ENCODE measurements around the gene RPS15.

The RPS15 gene

DNA sequence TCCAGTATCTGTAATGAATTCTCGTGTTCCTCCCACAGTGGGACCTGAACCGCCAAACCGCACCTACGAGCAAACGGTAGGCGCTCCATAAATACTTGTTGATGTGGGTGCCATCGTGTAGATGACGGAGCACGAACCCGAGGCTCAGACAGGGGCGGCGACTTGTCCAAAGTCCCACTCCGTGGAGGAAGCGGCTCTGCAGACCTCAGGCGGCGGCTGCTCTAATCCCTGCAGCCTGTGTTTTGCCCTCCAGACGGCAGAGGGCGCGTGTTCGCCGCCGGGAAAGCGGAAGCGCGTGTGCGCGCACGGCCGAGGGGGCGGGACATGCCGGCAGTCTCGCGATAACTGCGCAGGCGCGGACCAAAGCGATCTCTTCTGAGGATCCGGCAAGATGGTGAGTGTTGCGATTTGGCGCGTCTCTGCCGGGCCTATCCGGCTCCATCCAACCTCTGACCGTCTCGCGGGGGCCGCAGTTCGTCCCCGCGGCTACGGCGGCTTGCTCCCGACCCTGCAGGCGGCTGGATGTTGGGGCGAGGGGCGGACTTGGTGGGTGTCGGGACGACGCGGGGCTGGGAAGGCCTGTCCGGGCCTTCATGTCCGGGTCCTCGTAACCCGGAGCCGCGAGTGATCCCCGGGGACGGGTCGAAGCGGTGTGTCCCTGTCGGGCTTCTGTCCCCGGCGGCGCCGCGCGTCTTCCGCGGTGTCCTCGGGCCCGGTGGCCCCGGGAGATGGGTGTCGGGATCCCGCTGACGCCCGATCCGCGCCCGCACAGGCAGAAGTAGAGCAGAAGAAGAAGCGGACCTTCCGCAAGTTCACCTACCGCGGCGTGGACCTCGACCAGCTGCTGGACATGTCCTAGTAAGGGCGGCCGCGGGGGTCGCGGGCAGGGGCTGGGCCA is at the start of gene RPS15:
RPS15 (plus strand) TSS at position 362 of the 898 bp plus-strand sequence; CDS start at position 392, 30 bp downstream.
- DNase-seq (ENCODE audit: low read depth), result peak; percentile 97
- TF ChIP-seq, protein P1, sequence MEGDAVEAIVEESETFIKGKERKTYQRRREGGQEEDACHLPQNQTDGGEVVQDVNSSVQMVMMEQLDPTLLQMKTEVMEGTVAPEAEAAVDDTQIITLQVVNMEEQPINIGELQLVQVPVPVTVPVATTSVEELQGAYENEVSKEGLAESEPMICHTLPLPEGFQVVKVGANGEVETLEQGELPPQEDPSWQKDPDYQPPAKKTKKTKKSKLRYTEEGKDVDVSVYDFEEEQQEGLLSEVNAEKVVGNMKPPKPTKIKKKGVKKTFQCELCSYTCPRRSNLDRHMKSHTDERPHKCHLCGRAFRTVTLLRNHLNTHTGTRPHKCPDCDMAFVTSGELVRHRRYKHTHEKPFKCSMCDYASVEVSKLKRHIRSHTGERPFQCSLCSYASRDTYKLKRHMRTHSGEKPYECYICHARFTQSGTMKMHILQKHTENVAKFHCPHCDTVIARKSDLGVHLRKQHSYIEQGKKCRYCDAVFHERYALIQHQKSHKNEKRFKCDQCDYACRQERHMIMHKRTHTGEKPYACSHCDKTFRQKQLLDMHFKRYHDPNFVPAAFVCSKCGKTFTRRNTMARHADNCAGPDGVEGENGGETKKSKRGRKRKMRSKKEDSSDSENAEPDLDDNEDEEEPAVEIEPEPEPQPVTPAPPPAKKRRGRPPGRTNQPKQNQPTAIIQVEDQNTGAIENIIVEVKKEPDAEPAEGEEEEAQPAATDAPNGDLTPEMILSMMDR (IDR thresholded peaks at IDR 0.05; ENCODE audit: low read length, missing control alignments), result peak; percentile 83
- H3K4me3 ChIP-seq (replicated peaks; ENCODE audit: low read depth, low read length), result peak within 1 kb of the TSS; percentile 73

DNA sequence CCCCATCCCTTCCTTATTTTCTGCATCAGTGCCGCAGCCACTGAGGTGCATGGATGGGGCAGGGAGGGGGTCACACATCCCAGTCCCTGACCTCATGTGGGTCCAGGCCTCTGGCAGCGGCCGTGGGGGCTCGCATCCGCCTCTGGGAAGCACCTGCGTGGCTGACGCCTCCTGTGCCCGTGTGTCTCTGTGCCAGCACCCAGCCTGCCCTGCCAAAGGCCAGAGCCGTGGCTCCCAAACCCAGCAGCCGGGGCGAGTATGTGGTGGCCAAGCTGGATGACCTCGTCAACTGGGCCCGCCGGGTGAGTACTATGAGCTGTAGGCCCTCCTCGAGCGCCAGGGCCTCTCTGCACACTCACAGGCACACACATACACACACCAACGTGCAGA is 49.6 kb upstream of the RPS15 start:
- no peak overlapping the region for H3K4me3 ChIP-seq (replicated peaks; ENCODE audit: low read depth, low read length)
- DNase-seq (ENCODE audit: low read depth), result no peak
- TF ChIP-seq, protein P1 (IDR thresholded peaks at IDR 0.05; ENCODE audit: low read length, missing control alignments), result no peak

DNA sequence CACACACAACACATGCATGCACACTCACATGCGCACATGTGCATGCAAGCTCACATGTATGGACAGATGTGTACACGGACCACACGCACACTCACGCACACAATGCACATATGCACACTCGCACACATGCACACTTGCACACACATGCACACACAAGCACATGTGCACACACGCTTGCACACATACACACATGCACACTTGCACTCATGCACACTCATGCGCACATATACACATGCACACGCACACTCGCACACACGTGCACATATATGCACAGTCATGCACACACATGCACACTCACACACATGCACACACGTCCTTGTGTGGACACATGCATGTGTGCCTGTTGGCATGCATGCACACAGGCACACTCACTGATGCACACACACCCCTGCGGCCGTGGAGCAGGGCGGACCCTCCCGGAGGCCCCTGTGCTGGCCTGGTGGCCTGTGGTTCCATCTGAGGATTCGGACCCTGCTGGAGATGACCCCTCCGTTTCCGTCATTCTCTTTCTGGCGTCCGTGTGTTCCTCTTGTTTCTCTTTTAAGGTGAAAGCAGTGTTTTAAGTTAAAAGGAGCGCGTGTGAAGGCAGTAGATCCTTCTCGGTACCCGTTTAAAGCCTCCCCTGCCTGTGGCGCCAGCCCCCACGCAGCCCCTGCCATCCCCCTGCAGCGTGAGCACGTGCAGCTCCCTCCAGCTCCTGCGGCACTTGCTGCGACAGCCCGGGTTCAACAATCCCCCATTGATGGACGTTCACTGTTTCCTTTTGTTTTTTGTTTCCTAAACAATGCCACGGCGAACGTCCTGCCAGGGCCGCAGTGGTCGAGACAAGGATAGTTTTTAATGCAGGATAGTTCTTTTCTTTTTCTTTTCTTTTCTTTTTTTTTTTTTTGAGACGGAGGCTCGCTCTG is 48.9 kb upstream of the RPS15 start:
- DNase-seq (ENCODE audit: low read depth), result no peak
- TF ChIP-seq, protein P1 (IDR thresholded peaks at IDR 0.05; ENCODE audit: low read length, missing control alignments), result no peak
- no peak overlapping the region for H3K4me3 ChIP-seq (replicated peaks; ENCODE audit: low read depth, low read length)

DNA sequence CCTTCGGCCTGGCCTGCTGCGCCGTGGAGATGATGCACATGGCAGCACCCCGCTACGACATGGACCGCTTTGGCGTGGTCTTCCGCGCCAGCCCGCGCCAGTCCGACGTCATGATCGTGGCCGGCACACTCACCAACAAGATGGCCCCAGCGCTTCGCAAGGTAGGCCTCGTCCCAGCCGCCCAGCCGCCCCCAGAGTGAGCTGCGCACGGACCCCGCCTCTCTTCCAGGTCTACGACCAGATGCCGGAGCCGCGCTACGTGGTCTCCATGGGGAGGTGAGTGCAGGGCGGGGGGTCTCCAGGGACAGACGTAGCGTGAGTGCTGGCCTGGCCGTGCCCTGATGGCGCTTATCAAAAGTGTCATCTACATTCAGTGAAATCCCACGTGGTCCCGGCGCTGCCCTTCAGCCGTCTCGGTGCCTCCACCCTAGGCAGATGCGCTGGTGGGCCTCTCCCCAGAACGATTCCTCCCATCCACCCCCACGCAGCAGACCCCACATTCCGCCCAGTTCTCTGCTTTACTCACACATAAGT is 47.2 kb upstream of the RPS15 start:
- no peak for DNase-seq (ENCODE audit: low read depth)
- TF ChIP-seq, protein P1 (IDR thresholded peaks at IDR 0.05; ENCODE audit: low read length, missing control alignments), result no peak
- no peak overlapping the region for H3K4me3 ChIP-seq (replicated peaks; ENCODE audit: low read depth, low read length)

DNA sequence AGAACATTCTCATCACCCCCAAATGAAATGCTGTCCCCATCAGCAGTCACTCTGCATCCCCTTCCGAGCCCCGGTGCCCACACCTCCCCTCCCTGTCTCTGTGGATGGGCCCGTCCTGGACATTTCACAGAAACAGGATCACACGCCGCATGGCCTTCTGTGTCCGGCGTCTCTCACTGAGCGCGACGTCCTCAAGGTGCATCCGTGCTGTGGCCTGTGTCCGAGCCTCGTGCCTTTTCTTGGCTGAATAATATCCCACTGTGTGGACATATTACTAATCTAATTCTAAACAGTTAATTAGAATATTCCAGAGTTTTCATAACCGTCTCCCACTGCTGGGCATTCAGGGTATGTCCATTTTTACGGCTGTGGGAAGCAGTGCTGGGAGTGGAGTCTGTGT is 45.8 kb upstream of the RPS15 start:
- H3K4me3 ChIP-seq (replicated peaks; ENCODE audit: low read depth, low read length), result no peak overlapping the region
- no peak for DNase-seq (ENCODE audit: low read depth)
- TF ChIP-seq, protein P1 (IDR thresholded peaks at IDR 0.05; ENCODE audit: low read length, missing control alignments), result no peak

DNA sequence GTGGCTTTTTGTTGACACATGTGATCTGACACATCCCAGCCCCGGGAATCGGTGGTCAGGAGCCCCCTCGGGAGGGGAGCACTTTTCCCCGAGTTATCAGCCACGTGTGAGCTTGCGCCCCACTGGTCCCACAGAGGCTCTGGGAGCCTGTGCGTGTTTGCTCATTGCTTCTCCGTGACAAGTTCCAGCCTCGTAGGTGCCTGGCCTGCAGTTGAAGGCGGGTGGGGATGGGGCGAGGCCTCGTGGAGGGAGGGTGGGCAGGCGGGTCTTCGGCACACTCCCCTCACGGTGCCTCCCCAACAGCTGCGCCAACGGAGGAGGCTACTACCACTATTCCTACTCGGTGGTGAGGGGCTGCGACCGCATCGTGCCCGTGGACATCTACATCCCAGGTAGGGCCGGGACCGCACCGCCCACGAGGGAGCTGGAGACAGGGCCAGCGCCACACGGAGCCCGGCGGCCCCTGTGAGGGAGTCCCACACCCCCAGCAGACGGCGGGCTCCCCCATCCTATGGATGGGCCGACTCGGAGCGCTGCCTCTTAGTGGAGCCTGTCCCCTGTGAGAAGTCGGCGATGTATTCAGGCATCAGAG is 45.2 kb upstream of the RPS15 start:
- no peak for DNase-seq (ENCODE audit: low read depth)
- H3K4me3 ChIP-seq (replicated peaks; ENCODE audit: low read depth, low read length), result no peak overlapping the region

More for the DNA sequence above, 45.2 kb upstream of the RPS15 start:
- TF ChIP-seq, protein P1 (IDR thresholded peaks at IDR 0.05; ENCODE audit: low read length, missing control alignments), result no peak

Data from fibroblast of pulmonary artery (primary cell).